Karpas-422 (cell line): ENCODE measurements around the gene BOLA2B. TPM values are rescaled to one million over a fixed set of nuclear protein-coding genes. Genes with fewer than 3 reads are reported as not detected.

ENCODE experiments used
- DNase-seq: peaks from one replicate; pipeline ENCODE4 v3.0.0-alpha.2; 2015
- H2AFZ ChIP-seq: fragments of 200-600 bp; sonication (generic); 2 replicates; pipeline ENCODE4 v1.6.1; 2014; ENCODE audit warnings: antibody characterized with exemption, low read length, mixed read lengths
- H3K27ac ChIP-seq: fragments of 200-600 bp; sonication (generic); 2 replicates; pipeline ENCODE4 v1.5.1; 2014; ENCODE audit warnings: mild to moderate bottlenecking, low read length, moderate library complexity
- H3K27me3 ChIP-seq: fragments of 200-600 bp; sonication (generic); 2 replicates; pipeline ENCODE4 v1.6.1; 2014; ENCODE audit warnings: low read length, mixed read lengths
- H3K36me3 ChIP-seq: fragments of 200-600 bp; sonication (generic); 2 replicates; pipeline ENCODE4 v1.6.1; 2014; ENCODE audit warnings: low read length, mixed read lengths; ENCODE audit not compliant: insufficient read depth
- H3K4me1 ChIP-seq: fragments of 200-600 bp; sonication (generic); 2 replicates; pipeline ENCODE4 v1.6.1; 2014; ENCODE audit warnings: mild to moderate bottlenecking, low read length, mixed read lengths
- H3K4me2 ChIP-seq: fragments of 200-600 bp; sonication (generic); 2 replicates; pipeline ENCODE4 v1.6.1; 2014; ENCODE audit warnings: low read length, low read depth, mild to moderate bottlenecking; ENCODE audit not compliant: poor library complexity, severe bottlenecking
- H3K4me3 ChIP-seq: fragments of 200-600 bp; sonication (generic); 2 replicates; pipeline ENCODE4 v1.5.1; 2014; ENCODE audit warnings: mild to moderate bottlenecking, antibody characterized with exemption, low read length, mixed read lengths
- H3K79me2 ChIP-seq: fragments of 200-600 bp; sonication (generic); 2 replicates; pipeline ENCODE4 v1.6.1; 2014; ENCODE audit warnings: mild to moderate bottlenecking, low read length, mixed read lengths
- H3K9ac ChIP-seq: fragments of 200-600 bp; sonication (generic); 2 replicates; pipeline ENCODE4 v1.6.0; 2014; ENCODE audit warnings: low read length
- H3K9me2 ChIP-seq: fragments of 200-600 bp; sonication (generic), shearing (Covaris generic); replicated peaks from 2 replicates; pipeline ENCODE4 v1.6.0; 2014; ENCODE audit warnings: mild to moderate bottlenecking, low read length, moderate library complexity; ENCODE audit not compliant: insufficient read depth
- H3K9me3 ChIP-seq: fragments of 300-700, 200-600 bp; sonication (generic); 2 replicates; pipeline ENCODE4 v1.6.1; 2014; ENCODE audit warnings: low read length, mixed read lengths
- H4K20me1 ChIP-seq: fragments of 200-600 bp; sonication (generic); 2 replicates; pipeline ENCODE4 v1.6.1; 2014; ENCODE audit warnings: mild to moderate bottlenecking, antibody characterized with exemption, low read length, low read depth; ENCODE audit not compliant: insufficient read depth
- total RNA-seq: library from RNA; depleted of rRNA; stranded (reverse); fragments of >200 nt; shearing (Covaris generic); gene quantifications from 2 replicates; pipeline ENCODE4 v1.2.3, GENCODE V29; 2014; ENCODE audit warnings: low replicate concordance

Gene BOLA2B
- total RNA-seq, 1 experiment from 2014 or later = 98.5 TPM

- H3K9me3 ChIP-seq = no peaks in the 10 kb centered on the region
- no peaks in the 10 kb centered on the region for H3K27me3 ChIP-seq
- no peaks in the 10 kb centered on the region for H3K9me2 ChIP-seq
- peaks cover 37% of the 10 kb centered on the region for H3K4me1 ChIP-seq
- H3K27ac ChIP-seq = peak overlapping the region; percentile 99
- peaks cover 23% of the 10 kb centered on the region for H3K36me3 ChIP-seq
- H3K4me3 ChIP-seq = peak overlapping the region; percentile 100
- no peak overlapping the region for H2AFZ ChIP-seq
- H3K79me2 ChIP-seq = peaks cover 37% of the 10 kb centered on the region
- peak; percentile 52 for DNase-seq
- peak overlapping the region; percentile 100 for H3K9ac ChIP-seq
- H4K20me1 ChIP-seq = 0 out of 2 replicates have a peak, but pooled peaks cover 3% of the 10 kb centered on the region
- H3K4me2 ChIP-seq = peak overlapping the region; percentile 89
Observed at GRCh38 chr16:30186444-30186781, 7.1 kb downstream of the BOLA2B start.

- Histone ChIP-seq H3K27me3 (no peaks in the 10 kb centered on the region), H3K4me3 (peak overlapping the region; percentile 100), H3K9me2 (no peaks in the 10 kb centered on the region), H3K79me2 (peaks cover 37% of the 10 kb centered on the region), H3K9ac (peak overlapping the region; percentile 100), H3K4me1 (peaks cover 37% of the 10 kb centered on the region), H3K4me2 (peak overlapping the region; percentile 89), H3K27ac (peak overlapping the region; percentile 99), H3K9me3 (no peaks in the 10 kb centered on the region), H2AFZ (no peak overlapping the region), H4K20me1 (0 out of 2 replicates have a peak, but pooled peaks cover 3% of the 10 kb centered on the region), H3K36me3 (peaks cover 23% of the 10 kb centered on the region)
- DNase-seq = peak; percentile 97
Observed at GRCh38 chr16:30185683-30186421, 7.6 kb downstream of the BOLA2B start.

GRCh38 chr16:30184891-30185682 is 8.4 kb downstream of the BOLA2B start:
- DNase-seq = peak; percentile 82
- Histone ChIP-seq H3K4me1 (peaks cover 37% of the 10 kb centered on the region), H2AFZ (no peak overlapping the region), H3K27ac (peak overlapping the region; percentile 99), H3K27me3 (no peaks in the 10 kb centered on the region), H3K9me3 (no peaks in the 10 kb centered on the region), H3K9me2 (no peaks in the 10 kb centered on the region), H3K4me3 (peak overlapping the region; percentile 100), H3K36me3 (peaks cover 23% of the 10 kb centered on the region), H3K79me2 (peaks cover 37% of the 10 kb centered on the region), H3K9ac (peak overlapping the region; percentile 100), H4K20me1 (0 out of 2 replicates have a peak, but pooled peaks cover 3% of the 10 kb centered on the region), H3K4me2 (peak overlapping the region; percentile 89)

- Histone ChIP-seq H3K79me2 (peaks cover 37% of the 10 kb centered on the region), H3K4me2 (peak overlapping the region; percentile 89), H4K20me1 (0 out of 2 replicates have a peak, but pooled peaks cover 3% of the 10 kb centered on the region), H3K9me2 (no peaks in the 10 kb centered on the region), H3K36me3 (peaks cover 23% of the 10 kb centered on the region), H3K4me1 (peaks cover 37% of the 10 kb centered on the region), H3K27me3 (no peaks in the 10 kb centered on the region), H3K27ac (peak overlapping the region; percentile 99), H3K9ac (peak overlapping the region; percentile 100), H3K9me3 (no peaks in the 10 kb centered on the region), H2AFZ (no peak overlapping the region), H3K4me3 (peak overlapping the region; percentile 100)
- peak; percentile 96 for DNase-seq
Observed at GRCh38 chr16:30184096-30184890, 9.2 kb downstream of the BOLA2B start.

- H3K9me3 ChIP-seq = no peaks in the 10 kb centered on the region
- DNase-seq = peak; percentile 95
Observed at GRCh38 chr16:30183233-30184095, 10.0 kb downstream of the BOLA2B start, which contains the start of gene CORO1A. TSS of gene CORO1A (plus strand) at chr16:30183602. CDS start at chr16:30185210, 1,608 bp downstream.

GRCh38 chr16:30180741-30181140 is 12.7 kb downstream of the BOLA2B start:
- Histone ChIP-seq H3K27me3 (no peaks in the 10 kb centered on the region), H3K27ac (no peak overlapping the region), H3K4me2 (no peak overlapping the region), H3K9me3 (no peaks in the 10 kb centered on the region), H3K36me3 (peaks cover 3% of the 10 kb centered on the region; the same call in 1 of the 2 replicates), H3K9me2 (no peaks in the 10 kb centered on the region), H2AFZ (no peak overlapping the region), H3K4me3 (no peak overlapping the region), H4K20me1 (no peaks in the 10 kb centered on the region), H3K4me1 (peaks cover 18% of the 10 kb centered on the region), H3K9ac (no peak overlapping the region), H3K79me2 (peaks cover 19% of the 10 kb centered on the region)
- DNase-seq = no peak

More at GRCh38 chr16:30183233-30184095, 10.0 kb downstream of the BOLA2B start, which contains the start of gene CORO1A:
- Histone ChIP-seq H4K20me1 (0 out of 2 replicates have a peak, but pooled peaks cover 3% of the 10 kb centered on the region), H3K9me2 (no peaks in the 10 kb centered on the region), H3K36me3 (peaks cover 23% of the 10 kb centered on the region), H2AFZ (peak within 1 kb of the TSS; percentile 88), H3K27me3 (no peaks in the 10 kb centered on the region), H3K79me2 (peaks cover 37% of the 10 kb centered on the region), H3K4me3 (peak within 1 kb of the TSS; percentile 100), H3K9ac (peak within 1 kb of the TSS; percentile 100), H3K4me1 (peaks cover 37% of the 10 kb centered on the region), H3K4me2 (peak within 1 kb of the TSS; percentile 89), H3K27ac (peak within 1 kb of the TSS; percentile 99)

GRCh38 chr16:30179931-30180330 is 13.5 kb downstream of the BOLA2B start:
- DNase-seq = no peak
- no peak overlapping the region for H3K4me3 ChIP-seq

More at GRCh38 chr16:30179931-30180330, 13.5 kb downstream of the BOLA2B start:
- H3K27ac ChIP-seq = no peak overlapping the region
- no peaks in the 10 kb centered on the region for H4K20me1 ChIP-seq
- peaks cover 3% of the 10 kb centered on the region; the same call in 1 of the 2 replicates for H3K36me3 ChIP-seq
- peaks cover 12% of the 10 kb centered on the region for H3K79me2 ChIP-seq
- no peak overlapping the region for H3K4me2 ChIP-seq
- H3K9ac ChIP-seq = no peak overlapping the region
- no peak overlapping the region for H2AFZ ChIP-seq
- peaks cover 10% of the 10 kb centered on the region for H3K4me1 ChIP-seq
- H3K27me3 ChIP-seq = no peaks in the 10 kb centered on the region
- H3K9me3 ChIP-seq = no peaks in the 10 kb centered on the region
- no peaks in the 10 kb centered on the region for H3K9me2 ChIP-seq
